Measurements from ENCODE around the gene ERC2. TPM values are rescaled to one million over a fixed set of nuclear protein-coding genes. Genes with fewer than 3 reads are reported as not detected.
A peak's percentile ranks its signal among the peaks of the same experiment; 100 is the strongest.

Gene ERC2
- total RNA-seq, 1 donor from 2014 or later, result 7.4 TPM

- no peaks in the 10 kb centered on the region for H3K27me3 ChIP-seq (ENCODE audit: insufficient read depth, low read length)
- H3K9ac ChIP-seq (ENCODE audit: low read length), result no peak overlapping the region
- no peaks in the 10 kb centered on the region for H3K27me3 Mint-ChIP-seq (ENCODE audit: low read depth, unreplicated experiment)
- no peak overlapping the region for H3K4me3 ChIP-seq (ENCODE audit: insufficient read depth, low read depth, low read length)
- H3K4me3 Mint-ChIP-seq (ENCODE audit: unreplicated experiment), result no peak overlapping the region
- no peak for TF ChIP-seq CTCF (IDR thresholded peaks at IDR 0.05; ENCODE audit: insufficient read depth, low read depth, low read length)
- no peak for TF ChIP-seq EZH2 (IDR thresholded peaks at IDR 0.05; ENCODE audit: insufficient read depth, low read length)
- H3K79me2 ChIP-seq (ENCODE audit: insufficient read depth, low read length), result no peaks in the 10 kb centered on the region
- H3K36me3 ChIP-seq (ENCODE audit: insufficient read depth, low read length), result no peaks in the 10 kb centered on the region
- H3K4me1 ChIP-seq (ENCODE audit: insufficient read depth, low read length), result no peaks in the 10 kb centered on the region
- no peak for DNase-seq (ENCODE audit: low read depth)
- H4K20me1 ChIP-seq (ENCODE audit: insufficient read depth, low read length), result no peaks in the 10 kb centered on the region
- no peaks in the 10 kb centered on the region for H3K9me3 ChIP-seq (ENCODE audit: insufficient read depth, low read depth, low read length)
- H3K27ac ChIP-seq (ENCODE audit: low read depth, low read length), result no peak overlapping the region
- no peak overlapping the region for H2AFZ ChIP-seq (ENCODE audit: low read depth, low read length)
- H3K36me3 Mint-ChIP-seq (ENCODE audit: low read depth, unreplicated experiment), result no peaks in the 10 kb centered on the region
- peaks cover 5% of the 10 kb centered on the region for H3K4me1 Mint-ChIP-seq (ENCODE audit: low read depth, unreplicated experiment)
- H3K9me3 Mint-ChIP-seq (ENCODE audit: unreplicated experiment), result no peaks in the 10 kb centered on the region
- H3K4me2 ChIP-seq (ENCODE audit: low read length), result no peak overlapping the region
- FAIRE-seq, result no peak
- H3K27ac Mint-ChIP-seq (ENCODE audit: unreplicated experiment), result no peak overlapping the region
Observed at GRCh38 chr3:55792009-55792408, 676.3 kb downstream of the ERC2 start.

GRCh38 chr3:55790596-55791350 lies 677.5 kb downstream of the ERC2 start:
- no peak overlapping the region for H3K4me2 ChIP-seq (ENCODE audit: low read length)
- no peaks in the 10 kb centered on the region for H4K20me1 ChIP-seq (ENCODE audit: insufficient read depth, low read length)
- H3K79me2 ChIP-seq (ENCODE audit: insufficient read depth, low read length), result no peaks in the 10 kb centered on the region
- Mint-ChIP-seq H3K27ac (ENCODE audit: unreplicated experiment) (no peak overlapping the region), H3K27me3 (ENCODE audit: low read depth, unreplicated experiment) (no peaks in the 10 kb centered on the region), H3K4me3 (ENCODE audit: unreplicated experiment) (no peak overlapping the region), H3K9me3 (ENCODE audit: unreplicated experiment) (no peaks in the 10 kb centered on the region), H3K4me1 (ENCODE audit: low read depth, unreplicated experiment) (peaks cover 5% of the 10 kb centered on the region), H3K36me3 (ENCODE audit: low read depth, unreplicated experiment) (no peaks in the 10 kb centered on the region)
- TF ChIP-seq CTCF (IDR thresholded peaks at IDR 0.05; ENCODE audit: insufficient read depth, low read depth, low read length), result no peak
- no peak for TF ChIP-seq EZH2 (IDR thresholded peaks at IDR 0.05; ENCODE audit: insufficient read depth, low read length)
- no peaks in the 10 kb centered on the region for H3K27me3 ChIP-seq (ENCODE audit: insufficient read depth, low read length)
- H3K9ac ChIP-seq (ENCODE audit: low read length), result no peak overlapping the region
- H3K4me1 ChIP-seq (ENCODE audit: insufficient read depth, low read length), result no peaks in the 10 kb centered on the region
- no peak overlapping the region for H3K4me3 ChIP-seq (ENCODE audit: insufficient read depth, low read depth, low read length)
- no peak overlapping the region for H3K27ac ChIP-seq (ENCODE audit: low read depth, low read length)
- no peak overlapping the region for H2AFZ ChIP-seq (ENCODE audit: low read depth, low read length)
- FAIRE-seq, result no peak
- H3K9me3 ChIP-seq (ENCODE audit: insufficient read depth, low read depth, low read length), result no peaks in the 10 kb centered on the region
- H3K36me3 ChIP-seq (ENCODE audit: insufficient read depth, low read length), result no peaks in the 10 kb centered on the region
- peak; percentile 5 for DNase-seq (ENCODE audit: low read depth)

- Histone ChIP-seq H3K79me2 (ENCODE audit: insufficient read depth, low read length) (no peaks in the 10 kb centered on the region), H4K20me1 (ENCODE audit: insufficient read depth, low read length) (no peaks in the 10 kb centered on the region), H3K36me3 (ENCODE audit: insufficient read depth, low read length) (no peaks in the 10 kb centered on the region), H3K4me3 (ENCODE audit: insufficient read depth, low read depth, low read length) (no peak overlapping the region), H2AFZ (ENCODE audit: low read depth, low read length) (no peak overlapping the region), H3K4me1 (ENCODE audit: insufficient read depth, low read length) (no peaks in the 10 kb centered on the region), H3K9ac (ENCODE audit: low read length) (no peak overlapping the region), H3K27ac (ENCODE audit: low read depth, low read length) (no peak overlapping the region), H3K27me3 (ENCODE audit: insufficient read depth, low read length) (no peaks in the 10 kb centered on the region), H3K4me2 (ENCODE audit: low read length) (no peak overlapping the region), H3K9me3 (ENCODE audit: insufficient read depth, low read depth, low read length) (no peaks in the 10 kb centered on the region)
- DNase-seq (ENCODE audit: low read depth), result no peak
- Mint-ChIP-seq H3K9me3 (ENCODE audit: unreplicated experiment) (no peaks in the 10 kb centered on the region), H3K27ac (ENCODE audit: unreplicated experiment) (no peak overlapping the region), H3K4me1 (ENCODE audit: low read depth, unreplicated experiment) (peaks cover 5% of the 10 kb centered on the region), H3K27me3 (ENCODE audit: low read depth, unreplicated experiment) (no peaks in the 10 kb centered on the region), H3K4me3 (ENCODE audit: unreplicated experiment) (no peak overlapping the region), H3K36me3 (ENCODE audit: low read depth, unreplicated experiment) (no peaks in the 10 kb centered on the region)
- TF ChIP-seq CTCF (IDR thresholded peaks at IDR 0.05; ENCODE audit: insufficient read depth, low read depth, low read length) (no peak), EZH2 (IDR thresholded peaks at IDR 0.05; ENCODE audit: insufficient read depth, low read length) (no peak)
- FAIRE-seq, result no peak
Observed at GRCh38 chr3:55789516-55789915, 678.8 kb downstream of the ERC2 start.

Data from astrocyte (in vitro differentiated cells and primary cell).